A673 (cell line): Measurements from ENCODE around the gene ANGPTL2. TPM values are rescaled to one million over a fixed set of nuclear protein-coding genes. Genes with fewer than 3 reads are reported as not detected.

Experiments used
- BruUV-seq: library from RNA; stranded (reverse); fragments of 400-500 nt; replicated peaks from 2 replicates; lab custom pipeline; 2021; lab: Mats Ljungman, UMichigan
- CTCF ChIA-PET: fragments of 300-600 bp; sonication (Branson Sonifier 250); formaldehyde crosslinking; loops from one replicate; lab custom pipeline; 2022; ENCODE audit warnings: antibody characterized with exemption; lab: Charles Lee
- POLR2A ChIA-PET: fragments of 300-600 bp; sonication (Branson Sonifier 250); formaldehyde crosslinking; loops from one replicate; lab custom pipeline; 2022; ENCODE audit warnings: antibody characterized with exemption; ENCODE audit not compliant: low non-redundant PET; lab: Charles Lee
- DNase-seq: peaks from one replicate; pipeline ENCODE4 v3.0.0-alpha.2; 2015; ENCODE audit warnings: low spot score
- H3K27ac ChIP-seq: fragments of 200-600 bp; sonication (generic); 2 replicates; pipeline ENCODE4 v1.5.1; 2016; ENCODE audit warnings: mixed run types, low read depth, mild to moderate bottlenecking, mixed read lengths, antibody characterized with exemption, low read length; ENCODE audit not compliant: poor library complexity, severe bottlenecking
- H3K27me3 ChIP-seq: fragments of 200-600 bp; sonication (generic); replicated peaks from 2 replicates; pipeline ENCODE4 v1.6.1; 2017; ENCODE audit warnings: mixed run types, low read depth, mild to moderate bottlenecking, mixed read lengths, antibody characterized with exemption, low read length; ENCODE audit not compliant: insufficient read depth, poor library complexity
- H3K36me3 ChIP-seq: fragments of 200-600 bp; sonication (generic); 2 replicates; pipeline ENCODE4 v1.6.1; 2016; ENCODE audit warnings: mixed run types, mild to moderate bottlenecking, mixed read lengths, antibody characterized with exemption, low read length; ENCODE audit not compliant: insufficient read depth, poor library complexity, severe bottlenecking
- H3K4me1 ChIP-seq: fragments of 200-600 bp; sonication (generic); 2 replicates; pipeline ENCODE4 v1.6.1; 2017; ENCODE audit warnings: mixed run types, mild to moderate bottlenecking, mixed read lengths, antibody characterized with exemption, low read length; ENCODE audit not compliant: insufficient read depth, poor library complexity, severe bottlenecking
- H3K4me3 ChIP-seq: fragments of 200-600 bp; sonication (generic); 2 replicates; pipeline ENCODE4 v1.5.1; 2016; ENCODE audit warnings: low read depth, mixed run types, mild to moderate bottlenecking, mixed read lengths, low read length; ENCODE audit not compliant: poor library complexity, severe bottlenecking
- H3K9me3 ChIP-seq: fragments of 200-600 bp; sonication (generic); 2 replicates; pipeline ENCODE4 v1.6.1; 2016; ENCODE audit warnings: mixed run types, low read depth, mild to moderate bottlenecking, mixed read lengths, antibody characterized with exemption, low read length; ENCODE audit not compliant: poor library complexity, severe bottlenecking
- EZH2 ChIP-seq: fragments of 200-600 bp; sonication (generic); IDR thresholded peaks from 2 replicates; pipeline ENCODE4 v1.6.1; 2017; ENCODE audit warnings: borderline replicate concordance, low read depth, mild to moderate bottlenecking, mixed read lengths, antibody characterized with exemption, low read length; ENCODE audit not compliant: poor library complexity, severe bottlenecking
- intact Hi-C: fragments of 100-400 bp; cut with micrococcal nuclease; formaldehyde crosslinking; loops from one replicate; pipeline ENCODE4 v1.10.0; 2022; ENCODE audit not compliant: unreplicated experiment
- total RNA-seq: library from RNA; stranded (reverse); gene quantifications from 2 replicates; pipeline ENCODE4 v1.2.3, GENCODE V29; 2021
- TF ChIP-seq, protein P1 (sequence below): fragments of 300-800, 200-600 bp; sonication (generic); conservative IDR thresholded peaks from 2 replicates; pipeline ENCODE4 v1.5.1; 2017; ENCODE audit warnings: low read depth, mild to moderate bottlenecking, antibody characterized with exemption, low read length, moderate library complexity, mixed read lengths

The ANGPTL2 gene
- total RNA-seq, 1 experiment from 2014 or later: 2.5 TPM

GRCh38 chr9:127112735-127113161 lies 9.7 kb downstream of the ANGPTL2 start:
- intact Hi-C loops: no loop called here
- no peaks in the 10 kb centered on the region for H3K36me3 ChIP-seq
- ChIA-PET CTCF (no interaction called here), POLR2A (no interaction called here)
- no peak for TF ChIP-seq EZH2
- TF ChIP-seq, protein P1, sequence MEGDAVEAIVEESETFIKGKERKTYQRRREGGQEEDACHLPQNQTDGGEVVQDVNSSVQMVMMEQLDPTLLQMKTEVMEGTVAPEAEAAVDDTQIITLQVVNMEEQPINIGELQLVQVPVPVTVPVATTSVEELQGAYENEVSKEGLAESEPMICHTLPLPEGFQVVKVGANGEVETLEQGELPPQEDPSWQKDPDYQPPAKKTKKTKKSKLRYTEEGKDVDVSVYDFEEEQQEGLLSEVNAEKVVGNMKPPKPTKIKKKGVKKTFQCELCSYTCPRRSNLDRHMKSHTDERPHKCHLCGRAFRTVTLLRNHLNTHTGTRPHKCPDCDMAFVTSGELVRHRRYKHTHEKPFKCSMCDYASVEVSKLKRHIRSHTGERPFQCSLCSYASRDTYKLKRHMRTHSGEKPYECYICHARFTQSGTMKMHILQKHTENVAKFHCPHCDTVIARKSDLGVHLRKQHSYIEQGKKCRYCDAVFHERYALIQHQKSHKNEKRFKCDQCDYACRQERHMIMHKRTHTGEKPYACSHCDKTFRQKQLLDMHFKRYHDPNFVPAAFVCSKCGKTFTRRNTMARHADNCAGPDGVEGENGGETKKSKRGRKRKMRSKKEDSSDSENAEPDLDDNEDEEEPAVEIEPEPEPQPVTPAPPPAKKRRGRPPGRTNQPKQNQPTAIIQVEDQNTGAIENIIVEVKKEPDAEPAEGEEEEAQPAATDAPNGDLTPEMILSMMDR: no peak
- no peak for DNase-seq
- H3K9me3 ChIP-seq: no peaks in the 10 kb centered on the region
- no peak overlapping the region for H3K27ac ChIP-seq
- no peaks in the 10 kb centered on the region for H3K4me1 ChIP-seq
- no peak overlapping the region for H3K4me3 ChIP-seq
- BruUV-seq: no TSS peak
- no peaks in the 10 kb centered on the region for H3K27me3 ChIP-seq

- Histone ChIP-seq H3K27ac (no peak overlapping the region), H3K9me3 (no peaks in the 10 kb centered on the region), H3K4me1 (no peaks in the 10 kb centered on the region), H3K4me3 (no peak overlapping the region), H3K36me3 (no peaks in the 10 kb centered on the region), H3K27me3 (no peaks in the 10 kb centered on the region)
- no peak for DNase-seq
- CTCF ChIA-PET: no interaction called here
- no TSS peak for BruUV-seq
- POLR2A ChIA-PET: no interaction called here
- intact Hi-C loops: no loop called here
- TF ChIP-seq, protein P1: no peak
- no peak for TF ChIP-seq EZH2
These were observed 10.4 kb downstream of the ANGPTL2 start for GRCh38 chr9:127112056-127112455.

- Histone ChIP-seq H3K9me3 (no peaks in the 10 kb centered on the region), H3K36me3 (no peaks in the 10 kb centered on the region), H3K27me3 (no peaks in the 10 kb centered on the region), H3K4me1 (no peaks in the 10 kb centered on the region), H3K4me3 (no peak overlapping the region), H3K27ac (no peak overlapping the region)
- DNase-seq: no peak
- ChIA-PET CTCF (no interaction called here), POLR2A (no interaction called here)
- intact Hi-C loops: no loop called here
- no TSS peak for BruUV-seq
- TF ChIP-seq, protein P1: no peak
- TF ChIP-seq EZH2: no peak
These were observed 13.2 kb downstream of the ANGPTL2 start for GRCh38 chr9:127109212-127109711.
